Glutamatergic neuron (in vitro differentiated cells): ENCODE measurements around the gene ARHGAP6. TPM values are rescaled to one million over a fixed set of nuclear protein-coding genes. Genes with fewer than 3 reads are reported as not detected.

Source experiments
- DNase-seq: peaks from one replicate; pipeline ENCODE4 v3.0.0; 2022
- H3K27ac Mint-ChIP-seq: one replicate; pipeline ENCODE4 v1.8.0; 2020; ENCODE audit warnings: mild to moderate bottlenecking, mixed read lengths, inconsistent platforms; ENCODE audit not compliant: unreplicated experiment
- H3K27me3 Mint-ChIP-seq: one replicate; pipeline ENCODE4 v1.8.0; 2020; ENCODE audit warnings: mild to moderate bottlenecking, moderate library complexity, mixed read lengths, inconsistent platforms; ENCODE audit not compliant: unreplicated experiment
- H3K36me3 Mint-ChIP-seq: one replicate; pipeline ENCODE4 v1.8.0; 2020; ENCODE audit warnings: mild to moderate bottlenecking, mixed read lengths, inconsistent platforms; ENCODE audit not compliant: unreplicated experiment
- H3K4me1 Mint-ChIP-seq: one replicate; pipeline ENCODE4 v1.8.0; 2020; ENCODE audit warnings: mild to moderate bottlenecking, low read depth, mixed read lengths, inconsistent platforms; ENCODE audit not compliant: unreplicated experiment
- H3K4me3 Mint-ChIP-seq: one replicate; pipeline ENCODE4 v1.8.0; 2020; ENCODE audit warnings: mild to moderate bottlenecking, mixed read lengths, inconsistent platforms; ENCODE audit not compliant: unreplicated experiment
- H3K9me3 Mint-ChIP-seq: one replicate; pipeline ENCODE4 v1.8.0; 2020; ENCODE audit warnings: mild to moderate bottlenecking, moderate library complexity, mixed read lengths, inconsistent platforms; ENCODE audit not compliant: unreplicated experiment
- total RNA-seq: library from RNA; stranded (reverse); fragmentation: NEBNext Ultra II Directional; extraction: Animal tissue kit (Norgen Biotek cat#: 25700); gene quantifications from one replicate; pipeline ENCODE4 v1.2.1, GENCODE V29; 2021; ENCODE audit not compliant: unreplicated experiment
- TF ChIP-seq, protein P1 (sequence below): fragments of 200-600 bp; sonication (generic); IDR thresholded peaks from one replicate; pipeline ENCODE4 v1.5.0; 2021; ENCODE audit not compliant: partially characterized antibody, unreplicated experiment

ARHGAP6 gene
- total RNA-seq, 1 donor from 2014 or later, result 3.6 TPM

DNA sequence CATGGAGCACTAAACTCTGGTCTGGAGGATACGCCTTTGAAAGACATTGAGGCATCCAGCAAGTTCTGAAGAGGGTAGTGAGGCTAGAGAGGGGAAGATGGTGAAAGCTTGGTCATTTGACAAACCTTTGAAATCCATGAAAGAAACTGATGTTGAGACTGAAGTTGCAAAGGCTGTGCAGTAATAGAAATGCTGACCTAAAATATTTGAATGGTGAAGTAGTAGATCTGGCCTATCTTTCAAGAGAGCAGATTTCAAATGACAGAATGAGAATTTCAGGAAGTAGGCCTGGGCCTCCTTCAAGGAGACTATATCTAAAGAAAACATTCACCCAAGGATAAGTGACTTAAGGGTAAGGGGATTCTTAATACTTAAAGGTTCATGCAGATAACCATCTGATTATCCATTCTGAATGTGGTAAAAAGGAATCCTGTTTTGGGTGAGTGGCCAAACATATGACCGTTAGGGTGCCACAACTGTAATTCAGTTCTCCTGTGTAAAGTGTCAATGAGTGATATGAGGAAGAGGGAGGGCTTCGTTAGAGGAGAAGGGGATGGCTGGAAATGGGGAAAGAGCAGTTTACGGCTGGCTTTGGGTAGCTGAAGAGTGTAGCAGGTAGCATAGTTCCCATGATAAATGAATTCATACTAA is 310.3 kb downstream of the ARHGAP6 start:
- Mint-ChIP-seq H3K9me3 (no peaks in the 10 kb centered on the region), H3K36me3 (no peaks in the 10 kb centered on the region), H3K27me3 (no peaks in the 10 kb centered on the region), H3K4me3 (no peak overlapping the region), H3K4me1 (peaks cover 1% of the 10 kb centered on the region), H3K27ac (no peak overlapping the region)
- DNase-seq, result no peak
- TF ChIP-seq, protein P1, sequence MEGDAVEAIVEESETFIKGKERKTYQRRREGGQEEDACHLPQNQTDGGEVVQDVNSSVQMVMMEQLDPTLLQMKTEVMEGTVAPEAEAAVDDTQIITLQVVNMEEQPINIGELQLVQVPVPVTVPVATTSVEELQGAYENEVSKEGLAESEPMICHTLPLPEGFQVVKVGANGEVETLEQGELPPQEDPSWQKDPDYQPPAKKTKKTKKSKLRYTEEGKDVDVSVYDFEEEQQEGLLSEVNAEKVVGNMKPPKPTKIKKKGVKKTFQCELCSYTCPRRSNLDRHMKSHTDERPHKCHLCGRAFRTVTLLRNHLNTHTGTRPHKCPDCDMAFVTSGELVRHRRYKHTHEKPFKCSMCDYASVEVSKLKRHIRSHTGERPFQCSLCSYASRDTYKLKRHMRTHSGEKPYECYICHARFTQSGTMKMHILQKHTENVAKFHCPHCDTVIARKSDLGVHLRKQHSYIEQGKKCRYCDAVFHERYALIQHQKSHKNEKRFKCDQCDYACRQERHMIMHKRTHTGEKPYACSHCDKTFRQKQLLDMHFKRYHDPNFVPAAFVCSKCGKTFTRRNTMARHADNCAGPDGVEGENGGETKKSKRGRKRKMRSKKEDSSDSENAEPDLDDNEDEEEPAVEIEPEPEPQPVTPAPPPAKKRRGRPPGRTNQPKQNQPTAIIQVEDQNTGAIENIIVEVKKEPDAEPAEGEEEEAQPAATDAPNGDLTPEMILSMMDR, result no peak

DNA sequence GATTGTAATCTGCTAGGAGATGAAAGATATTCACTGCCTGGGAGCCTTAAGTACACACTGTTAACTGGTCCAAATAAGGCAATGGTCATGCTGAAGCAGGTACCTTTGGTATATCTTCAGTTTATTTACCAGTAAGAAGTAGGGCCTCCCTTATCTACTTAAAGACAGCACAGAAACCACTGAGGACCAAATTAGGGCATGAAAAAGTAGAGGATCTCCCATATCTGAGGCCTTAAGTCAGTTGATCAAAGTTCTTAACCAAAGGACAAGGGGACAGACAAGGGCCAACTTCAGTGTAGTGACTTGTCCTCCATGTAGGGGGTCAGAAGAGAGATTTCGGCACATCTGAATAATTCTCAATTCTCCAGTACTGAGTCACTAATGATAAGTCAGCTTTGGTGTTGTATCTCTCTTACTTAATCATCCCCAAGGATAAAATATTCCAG is 313.4 kb downstream of the ARHGAP6 start:
- H3K36me3 Mint-ChIP-seq, result no peaks in the 10 kb centered on the region
- H3K4me3 Mint-ChIP-seq, result no peak overlapping the region
- H3K27ac Mint-ChIP-seq, result no peak overlapping the region
- H3K9me3 Mint-ChIP-seq, result no peaks in the 10 kb centered on the region
- peaks cover 1% of the 10 kb centered on the region for H3K4me1 Mint-ChIP-seq
- no peaks in the 10 kb centered on the region for H3K27me3 Mint-ChIP-seq
- TF ChIP-seq, protein P1, result no peak
- no peak for DNase-seq

DNA sequence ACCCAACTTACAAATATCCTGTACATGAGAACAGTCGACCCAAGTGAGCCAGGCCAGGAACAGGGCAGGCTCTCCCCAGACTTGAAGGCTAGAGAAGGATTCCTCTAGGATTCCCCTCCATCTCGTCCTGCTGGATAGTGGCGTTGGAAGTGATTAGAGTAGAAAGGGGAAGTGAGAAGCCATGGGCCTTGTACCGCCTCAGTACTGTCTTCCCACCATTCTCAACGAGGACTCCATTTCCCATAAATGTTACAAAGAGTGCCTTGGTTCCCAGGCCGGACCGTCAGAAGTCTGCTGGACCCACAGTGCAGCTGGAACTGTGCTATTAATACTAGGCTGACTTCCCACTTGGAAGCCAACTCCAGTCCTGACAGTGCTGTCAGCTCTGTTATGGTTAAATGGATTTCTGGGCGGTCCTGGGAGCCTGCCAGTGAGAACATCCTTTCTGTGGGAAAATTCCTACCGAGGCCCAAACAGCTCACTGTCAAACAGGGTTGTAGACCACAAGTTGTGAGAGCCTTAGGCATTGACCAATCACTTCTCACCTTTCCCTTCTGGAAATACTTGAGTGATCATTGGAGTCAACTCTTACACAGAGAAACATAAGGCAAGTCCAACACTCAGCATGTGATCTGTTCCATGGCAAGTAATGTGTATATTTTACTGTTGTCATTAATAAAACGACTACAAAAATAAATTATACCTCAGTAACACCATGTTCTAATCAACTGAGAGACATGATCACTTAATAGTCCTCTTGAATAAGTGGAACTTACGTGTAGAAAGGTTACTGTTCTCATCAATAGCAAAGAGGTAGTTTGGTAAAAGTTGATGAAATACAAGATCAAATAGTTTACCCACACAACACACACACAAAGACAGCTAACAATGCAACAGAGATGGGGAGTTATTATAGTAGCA is 314.1 kb downstream of the ARHGAP6 start:
- Mint-ChIP-seq H3K9me3 (no peaks in the 10 kb centered on the region), H3K27me3 (no peaks in the 10 kb centered on the region), H3K36me3 (no peaks in the 10 kb centered on the region), H3K4me1 (peaks cover 1% of the 10 kb centered on the region), H3K27ac (no peak overlapping the region), H3K4me3 (no peak overlapping the region)
- TF ChIP-seq, protein P1, result no peak
- no peak for DNase-seq

- Mint-ChIP-seq H3K4me3 (no peak overlapping the region), H3K27me3 (no peaks in the 10 kb centered on the region), H3K36me3 (no peaks in the 10 kb centered on the region), H3K27ac (no peak overlapping the region), H3K4me1 (no peaks in the 10 kb centered on the region), H3K9me3 (no peaks in the 10 kb centered on the region)
- DNase-seq, result no peak
- TF ChIP-seq, protein P1, result no peak
These were observed 315.9 kb downstream of the ARHGAP6 start for GRCh38 chrX:11349661-11350337.
